ENCODE measurements around the gene LYL1.

Gene LYL1

DNA sequence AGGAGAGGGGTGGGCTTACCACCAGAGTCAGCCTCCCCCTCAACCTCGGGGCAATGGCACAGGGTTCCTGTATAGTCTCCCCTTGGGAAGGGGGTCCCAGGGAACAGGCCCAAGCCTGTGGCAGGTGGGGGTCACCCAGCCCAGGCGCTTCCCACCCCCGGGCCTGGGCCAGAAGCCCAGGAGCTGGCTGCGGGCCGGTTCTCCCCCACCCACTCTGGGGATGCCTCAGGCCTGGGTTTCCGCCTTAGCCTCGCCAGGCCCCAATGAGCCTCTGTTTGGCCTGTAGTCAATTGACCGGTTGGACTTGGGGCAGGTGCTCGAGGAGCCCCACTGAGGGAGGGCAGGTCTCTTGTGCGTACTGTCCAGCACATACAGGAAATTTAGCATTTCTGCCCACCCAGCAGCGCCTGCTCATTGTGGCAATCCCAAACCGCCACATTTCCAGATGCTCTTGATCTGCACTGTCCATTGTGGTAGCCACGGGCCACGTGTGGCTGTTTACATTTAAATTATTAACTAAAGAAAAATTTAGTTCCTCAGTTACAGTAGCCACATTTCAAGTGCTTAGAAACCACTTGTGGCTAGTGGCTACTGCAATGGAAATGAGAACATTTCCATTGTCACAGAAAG lies 9.9 kb downstream of the LYL1 start:
- DNase-seq (ENCODE audit: low read depth in 2 of 2) = no peak

DNA sequence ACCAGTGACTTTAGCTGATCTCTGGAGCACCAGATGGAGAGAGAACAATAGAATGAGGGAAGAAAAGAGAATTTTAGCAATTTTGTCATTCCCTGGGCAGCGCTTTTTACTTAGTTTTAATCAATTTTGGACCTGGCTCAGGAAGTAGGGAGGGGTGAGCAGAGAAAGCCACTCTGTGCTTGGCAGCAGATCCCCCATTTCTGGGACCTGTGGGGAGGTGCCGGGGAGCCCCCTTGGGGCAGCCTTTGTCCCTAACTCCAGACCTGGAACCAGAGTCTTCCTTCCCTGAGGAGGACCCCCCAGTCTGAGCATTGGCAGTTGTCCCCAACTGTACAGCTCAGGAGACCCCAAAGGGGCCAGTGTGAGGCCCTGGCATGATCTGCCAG lies 10.5 kb downstream of the LYL1 start:
- no peak for DNase-seq (ENCODE audit: low read depth in 2 of 2)

DNA sequence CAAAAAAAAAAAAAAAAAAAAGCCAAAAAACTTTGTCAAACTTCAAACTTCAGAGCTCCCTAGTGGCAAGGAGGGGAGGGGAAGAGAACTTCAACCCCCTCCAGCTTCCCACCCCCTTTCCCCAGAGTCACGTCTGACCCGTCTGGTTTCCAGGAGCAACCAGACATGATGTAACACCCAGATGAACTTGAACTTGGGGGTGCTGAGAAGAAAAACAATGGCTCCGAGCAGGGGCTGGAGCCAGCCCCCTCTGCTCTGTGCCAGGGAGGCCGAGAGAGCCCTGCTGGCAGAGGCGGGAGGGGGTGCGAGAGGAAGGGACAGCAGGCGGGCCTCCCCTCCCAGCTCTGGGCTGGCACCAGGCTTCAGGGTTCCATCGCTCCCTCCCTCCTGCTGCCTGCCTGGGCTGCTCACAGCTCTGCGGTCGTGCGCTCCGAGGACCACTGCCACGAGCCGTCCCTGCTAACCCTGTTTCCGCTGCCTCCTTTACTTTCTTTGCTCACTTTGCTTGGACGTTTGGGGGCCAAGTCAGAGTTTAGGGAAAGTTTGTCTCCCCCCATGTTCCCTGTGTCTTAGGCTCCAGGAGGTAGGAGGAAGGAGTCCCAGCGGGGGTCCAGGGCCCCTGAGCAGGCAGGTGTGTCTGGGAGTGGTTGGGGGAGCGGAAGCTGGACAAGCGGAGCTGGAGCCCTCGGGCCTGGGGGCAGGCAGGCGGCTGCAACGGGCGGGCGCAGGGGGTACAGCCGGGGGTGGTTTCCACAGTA lies 11.1 kb downstream of the LYL1 start:
- DNase-seq (ENCODE audit: low read depth in 2 of 2) = no peak

GRCh38 chr19:13090511-13091231 lies 12.0 kb downstream of the LYL1 start:
- no peak for DNase-seq (ENCODE audit: low read depth in 2 of 2)

DNA sequence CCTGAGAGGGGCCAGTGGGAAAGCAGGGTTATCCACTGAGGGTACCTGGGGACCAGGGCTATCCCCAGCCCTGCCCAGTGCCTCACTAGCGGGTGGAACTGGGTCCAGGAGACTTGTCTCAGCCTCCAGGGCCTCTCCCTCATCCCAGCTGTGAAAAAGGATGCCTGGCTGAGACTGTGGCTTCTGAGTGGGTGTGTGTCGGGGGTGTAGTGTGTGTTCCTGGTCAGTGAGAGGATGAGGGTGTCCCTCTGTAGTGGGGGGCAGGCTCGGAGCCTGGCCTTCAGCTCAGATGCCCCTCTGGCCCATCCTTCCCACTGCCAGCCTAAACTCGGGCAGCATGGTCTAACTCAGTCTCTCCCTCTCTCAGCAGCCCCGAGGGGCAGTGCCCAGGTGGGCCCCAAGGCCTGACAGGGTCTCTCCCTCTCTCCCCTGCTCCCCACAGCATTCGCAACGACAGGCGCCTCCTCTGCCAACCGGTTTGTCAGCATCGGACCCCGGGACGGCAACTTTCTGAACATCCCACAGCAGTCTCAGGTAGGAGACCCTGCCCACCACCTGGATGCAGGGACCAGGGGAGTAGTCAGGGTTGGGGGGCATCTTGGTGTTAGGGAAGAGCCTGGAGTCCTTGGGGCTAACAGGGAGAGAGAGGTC lies 12.7 kb downstream of the LYL1 start:
- no peak for DNase-seq (ENCODE audit: low read depth in 2 of 2)

DNA sequence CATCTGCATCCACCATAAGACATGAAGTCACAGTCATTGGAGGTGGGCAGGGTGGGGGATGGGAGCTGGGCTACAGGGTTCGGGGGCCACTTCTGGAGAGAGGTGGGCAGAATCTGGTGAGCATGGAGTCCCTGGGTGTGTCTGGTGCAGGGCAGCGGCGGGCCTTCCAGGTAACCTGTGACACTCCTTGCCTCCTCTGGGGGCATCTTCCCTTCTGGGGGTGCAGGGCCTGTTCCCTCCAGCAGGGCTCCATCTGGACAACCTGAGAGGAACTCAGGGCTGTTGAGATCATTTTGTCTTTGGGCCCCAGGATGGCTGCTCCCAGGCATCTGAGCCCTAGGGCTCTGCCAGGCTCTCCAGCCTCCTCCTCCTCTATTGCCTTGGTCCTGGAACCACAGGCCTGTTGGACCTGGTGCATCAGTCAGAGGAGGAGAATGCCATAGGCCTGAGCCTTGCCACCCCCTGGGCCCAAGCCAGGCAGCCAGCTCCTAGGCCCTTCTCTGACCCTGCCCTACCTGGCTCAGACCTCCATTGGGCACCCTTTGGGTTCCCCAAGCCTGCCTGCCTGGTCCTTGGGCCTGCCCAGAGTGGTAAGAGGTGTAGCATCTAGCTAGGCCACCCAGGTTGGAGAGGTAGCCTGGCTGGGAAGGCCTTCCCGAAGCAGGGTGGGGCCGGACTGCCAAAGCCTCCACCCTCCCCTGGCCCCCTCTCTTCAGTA lies 13.4 kb downstream of the LYL1 start:
- no peak for DNase-seq (ENCODE audit: low read depth in 2 of 2)

GRCh38 chr19:13087795-13088537 lies 14.7 kb downstream of the LYL1 start:
- DNase-seq (ENCODE audit: low read depth in 2 of 2) = no peak

GRCh38 chr19:13087295-13087694 lies 15.4 kb downstream of the LYL1 start:
- no peak for DNase-seq (ENCODE audit: low read depth in 2 of 2)

- DNase-seq (ENCODE audit: low read depth in 2 of 2) = no peak
Measured at GRCh38 chr19:13086341-13086740, 16.3 kb downstream of the LYL1 start.

GRCh38 chr19:13085666-13086065 lies 17.0 kb downstream of the LYL1 start:
- no peak for DNase-seq (ENCODE audit: low read depth in 2 of 2)

DNA sequence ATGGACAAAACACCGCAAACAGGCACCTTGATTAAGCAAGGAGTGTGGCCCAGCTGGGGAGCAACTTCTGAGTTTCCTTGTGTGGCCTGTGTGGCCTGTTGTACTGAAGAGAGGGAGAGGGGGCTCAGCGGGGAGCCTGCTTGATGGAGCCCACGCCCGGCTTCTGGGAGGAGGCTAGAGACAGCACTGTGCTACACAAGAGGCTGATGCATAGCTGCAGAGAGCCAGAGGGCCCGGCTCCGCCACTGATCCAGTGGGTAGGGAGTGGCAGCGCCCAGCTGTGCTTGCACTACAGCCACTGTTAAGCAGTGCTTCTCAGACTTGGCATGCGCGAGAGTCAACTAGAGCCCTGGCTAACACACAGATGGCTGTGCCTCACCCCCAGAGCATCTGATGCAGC lies 19.0 kb downstream of the LYL1 start:
- DNase-seq (ENCODE audit: low read depth in 2 of 2) = no peak

DNA sequence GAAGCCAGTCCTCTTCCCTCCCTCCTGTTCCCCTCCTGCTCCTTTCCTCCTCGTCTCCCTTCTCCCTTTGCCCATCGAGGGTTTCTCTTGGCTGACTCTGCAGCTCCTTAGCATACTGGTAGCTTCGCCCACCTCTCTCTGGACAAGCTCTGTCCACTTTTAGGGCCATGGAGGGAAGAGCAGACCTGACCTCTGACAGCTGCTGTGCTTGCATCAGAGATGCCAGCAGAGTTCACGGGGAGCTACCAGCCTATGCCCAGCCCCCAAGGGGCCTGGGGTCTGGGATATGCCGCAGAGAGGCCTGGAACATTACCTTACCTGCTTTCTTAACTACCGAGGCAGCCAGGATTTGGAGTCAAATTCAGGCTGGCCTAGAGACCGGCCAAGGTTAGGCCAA lies 19.7 kb downstream of the LYL1 start:
- no peak for DNase-seq (ENCODE audit: low read depth in 2 of 2)

GRCh38 chr19:13082192-13083007 lies 20.3 kb downstream of the LYL1 start:
- no peak for DNase-seq (ENCODE audit: low read depth in 2 of 2)

GRCh38 chr19:13079542-13079986 lies 23.1 kb downstream of the LYL1 start:
- DNase-seq (ENCODE audit: low read depth in 2 of 2) = no peak

DNA sequence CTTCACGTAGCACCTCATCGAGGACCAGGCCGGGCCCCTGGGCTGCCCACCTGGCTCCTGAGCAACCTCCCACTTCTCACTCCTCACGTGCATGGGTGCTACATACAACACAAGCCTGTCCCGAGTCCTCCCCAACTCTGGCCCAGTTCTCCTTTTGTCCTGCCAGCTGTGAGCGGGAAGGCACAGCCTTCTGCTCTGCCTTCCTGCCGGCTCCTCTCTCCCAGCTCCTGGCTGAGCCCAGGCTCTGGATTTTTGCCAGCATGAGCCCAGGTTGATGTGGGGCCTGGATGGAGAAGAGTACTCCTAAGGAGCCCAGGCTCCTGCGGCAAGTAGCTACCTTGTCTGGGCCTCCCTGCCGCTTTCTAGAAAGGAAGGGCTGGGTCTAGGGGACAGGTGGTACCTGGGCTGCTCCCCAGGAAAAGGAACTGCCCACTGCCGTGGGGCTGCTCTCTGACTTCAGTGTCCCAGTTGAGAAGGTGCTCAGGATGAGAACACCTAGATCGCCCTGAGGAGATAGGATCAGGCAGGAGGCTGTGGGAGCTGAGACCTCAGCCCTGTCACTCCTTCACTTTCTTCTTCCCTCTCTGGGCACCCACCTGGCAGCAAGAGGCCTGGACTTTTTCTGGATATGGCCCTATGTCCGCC lies 23.6 kb downstream of the LYL1 start:
- DNase-seq (ENCODE audit: low read depth in 2 of 2) = no peak

DNA sequence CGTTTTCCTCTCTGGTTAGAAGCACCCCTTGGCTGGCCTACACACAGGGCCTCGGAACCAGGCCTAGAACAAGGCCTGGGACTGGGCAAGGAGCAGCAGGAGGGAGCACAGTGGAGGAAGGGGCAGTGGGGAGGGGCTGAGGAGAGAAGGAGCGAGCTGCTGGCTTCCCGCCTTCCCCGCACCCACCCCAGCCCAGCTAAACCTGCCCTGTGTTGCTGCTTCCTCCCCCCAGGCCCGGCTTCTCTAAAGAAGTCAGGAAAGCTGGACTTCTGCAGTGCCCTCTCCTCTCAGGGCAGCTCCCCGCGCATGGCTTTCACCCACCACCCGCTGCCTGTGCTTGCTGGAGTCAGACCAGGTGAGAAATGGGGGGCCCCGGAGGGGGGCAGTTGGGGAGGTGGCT lies 24.3 kb downstream of the LYL1 start:
- DNase-seq (ENCODE audit: low read depth in 2 of 2) = no peak

DNA sequence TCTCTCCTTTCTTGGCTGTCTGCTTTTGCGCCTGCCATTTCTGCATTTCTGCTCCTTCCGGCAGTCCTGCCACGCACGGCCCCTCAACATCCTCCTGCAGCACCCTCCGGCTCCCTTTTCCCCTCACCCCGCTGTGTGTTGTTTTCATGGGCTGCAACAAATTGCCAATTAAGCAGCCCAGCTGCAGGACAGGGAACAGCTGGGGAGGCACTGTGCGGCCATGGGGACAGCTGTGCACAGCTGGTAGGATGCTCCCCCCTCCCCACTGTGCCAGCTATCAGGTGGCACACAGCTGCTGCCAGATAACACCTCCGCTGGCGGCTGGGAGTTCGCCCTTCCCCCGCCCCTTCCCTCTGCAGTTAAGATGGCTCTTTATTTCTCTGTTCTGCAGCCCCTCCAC lies 25.4 kb downstream of the LYL1 start:
- DNase-seq (ENCODE audit: low read depth in 2 of 2) = no peak

GRCh38 chr19:13076787-13077186 lies 25.9 kb downstream of the LYL1 start:
- DNase-seq (ENCODE audit: low read depth in 2 of 2) = no peak

- no peak for DNase-seq (ENCODE audit: low read depth in 2 of 2)
Measured at GRCh38 chr19:13076320-13076719, 26.3 kb downstream of the LYL1 start.

- DNase-seq (ENCODE audit: low read depth in 2 of 2) = no peak
Measured at GRCh38 chr19:13074378-13074777, 28.3 kb downstream of the LYL1 start.

Data from activated CD8-positive, alpha-beta memory T cell treated with anti-CD3 and anti-CD28 coated beads for 4 hours (primary cell).